Glutamatergic neuron (in vitro differentiated cells): ENCODE measurements around the gene KRTAP10-1. TPM values are rescaled to one million over a fixed set of nuclear protein-coding genes. Genes with fewer than 3 reads are reported as not detected.
A peak's percentile ranks its signal among the peaks of the same experiment; 100 is the strongest.
"Not testable (repeated sequence)": the region's sequence is repeated elsewhere in the genome, so short reads cannot be mapped to it uniquely, and the experiment has no call there.

Experiments
- DNase-seq: peaks from one replicate; pipeline ENCODE4 v3.0.0; 2022
- H3K27ac Mint-ChIP-seq: one replicate; pipeline ENCODE4 v1.8.0; 2020; ENCODE audit warnings: mild to moderate bottlenecking, mixed read lengths, inconsistent platforms; ENCODE audit not compliant: unreplicated experiment
- H3K27me3 Mint-ChIP-seq: one replicate; pipeline ENCODE4 v1.8.0; 2020; ENCODE audit warnings: mild to moderate bottlenecking, moderate library complexity, mixed read lengths, inconsistent platforms; ENCODE audit not compliant: unreplicated experiment
- H3K36me3 Mint-ChIP-seq: one replicate; pipeline ENCODE4 v1.8.0; 2020; ENCODE audit warnings: mild to moderate bottlenecking, mixed read lengths, inconsistent platforms; ENCODE audit not compliant: unreplicated experiment
- H3K4me1 Mint-ChIP-seq: one replicate; pipeline ENCODE4 v1.8.0; 2020; ENCODE audit warnings: mild to moderate bottlenecking, low read depth, mixed read lengths, inconsistent platforms; ENCODE audit not compliant: unreplicated experiment
- H3K4me3 Mint-ChIP-seq: one replicate; pipeline ENCODE4 v1.8.0; 2020; ENCODE audit warnings: mild to moderate bottlenecking, mixed read lengths, inconsistent platforms; ENCODE audit not compliant: unreplicated experiment
- H3K9me3 Mint-ChIP-seq: one replicate; pipeline ENCODE4 v1.8.0; 2020; ENCODE audit warnings: mild to moderate bottlenecking, moderate library complexity, mixed read lengths, inconsistent platforms; ENCODE audit not compliant: unreplicated experiment
- total RNA-seq: library from RNA; stranded (reverse); fragmentation: NEBNext Ultra II Directional; extraction: Animal tissue kit (Norgen Biotek cat#: 25700); gene quantifications from one replicate; pipeline ENCODE4 v1.2.1, GENCODE V29; 2021; ENCODE audit not compliant: unreplicated experiment
- TF ChIP-seq, protein P1 (sequence below): fragments of 200-600 bp; sonication (generic); IDR thresholded peaks from one replicate; pipeline ENCODE4 v1.5.0; 2021; ENCODE audit not compliant: partially characterized antibody, unreplicated experiment

The KRTAP10-1 gene
- total RNA-seq, 1 donor from 2014 or later, result not detected

- H3K27ac Mint-ChIP-seq, result peak overlapping the region; percentile 86
- peaks cover 16% of the 10 kb centered on the region for H3K4me1 Mint-ChIP-seq
- H3K9me3 Mint-ChIP-seq, result peaks cover 22% of the 10 kb centered on the region
- H3K4me3 Mint-ChIP-seq, result peak overlapping the region; percentile 47
- H3K27me3 Mint-ChIP-seq, result peaks cover 19% of the 10 kb centered on the region
- TF ChIP-seq, protein P1, sequence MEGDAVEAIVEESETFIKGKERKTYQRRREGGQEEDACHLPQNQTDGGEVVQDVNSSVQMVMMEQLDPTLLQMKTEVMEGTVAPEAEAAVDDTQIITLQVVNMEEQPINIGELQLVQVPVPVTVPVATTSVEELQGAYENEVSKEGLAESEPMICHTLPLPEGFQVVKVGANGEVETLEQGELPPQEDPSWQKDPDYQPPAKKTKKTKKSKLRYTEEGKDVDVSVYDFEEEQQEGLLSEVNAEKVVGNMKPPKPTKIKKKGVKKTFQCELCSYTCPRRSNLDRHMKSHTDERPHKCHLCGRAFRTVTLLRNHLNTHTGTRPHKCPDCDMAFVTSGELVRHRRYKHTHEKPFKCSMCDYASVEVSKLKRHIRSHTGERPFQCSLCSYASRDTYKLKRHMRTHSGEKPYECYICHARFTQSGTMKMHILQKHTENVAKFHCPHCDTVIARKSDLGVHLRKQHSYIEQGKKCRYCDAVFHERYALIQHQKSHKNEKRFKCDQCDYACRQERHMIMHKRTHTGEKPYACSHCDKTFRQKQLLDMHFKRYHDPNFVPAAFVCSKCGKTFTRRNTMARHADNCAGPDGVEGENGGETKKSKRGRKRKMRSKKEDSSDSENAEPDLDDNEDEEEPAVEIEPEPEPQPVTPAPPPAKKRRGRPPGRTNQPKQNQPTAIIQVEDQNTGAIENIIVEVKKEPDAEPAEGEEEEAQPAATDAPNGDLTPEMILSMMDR, result no peak
- peaks cover 10% of the 10 kb centered on the region for H3K36me3 Mint-ChIP-seq
- DNase-seq, result no peak
Observed at GRCh38 chr21:44550807-44551206, 10.8 kb upstream of the KRTAP10-1 start.

DNA sequence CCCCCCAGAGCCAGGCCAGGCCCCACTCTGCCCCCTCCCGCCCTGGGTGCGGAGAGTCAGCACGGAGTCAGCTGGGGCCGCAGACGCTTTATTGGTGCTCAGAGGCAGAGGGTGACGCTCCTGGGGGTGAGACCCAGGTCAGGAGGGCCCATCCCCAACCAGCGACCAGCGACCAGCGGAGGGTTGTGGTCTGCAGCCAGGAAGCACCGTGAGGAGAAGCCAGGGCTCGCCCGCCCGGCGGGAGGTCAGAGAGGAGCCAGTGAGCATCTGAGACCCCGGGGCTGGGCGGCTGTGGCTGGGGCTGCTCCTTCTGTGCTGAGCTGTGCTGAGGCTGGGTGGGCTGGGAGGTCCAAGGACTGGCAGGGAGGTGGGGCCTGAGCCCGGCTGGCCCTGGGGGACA is 10.3 kb upstream of the KRTAP10-1 start:
- peaks cover 10% of the 10 kb centered on the region for H3K36me3 Mint-ChIP-seq
- H3K9me3 Mint-ChIP-seq, result peaks cover 22% of the 10 kb centered on the region
- DNase-seq, result peak; percentile 50
- peaks cover 16% of the 10 kb centered on the region for H3K4me1 Mint-ChIP-seq
- H3K27ac Mint-ChIP-seq, result peak overlapping the region; percentile 86
- peaks cover 19% of the 10 kb centered on the region for H3K27me3 Mint-ChIP-seq
- H3K4me3 Mint-ChIP-seq, result not testable (repeated sequence)

GRCh38 chr21:44549525-44550211 is 9.7 kb upstream of the KRTAP10-1 start:
- TF ChIP-seq, protein P1, result no peak
- Mint-ChIP-seq H3K4me1 (peaks cover 16% of the 10 kb centered on the region), H3K9me3 (peaks cover 21% of the 10 kb centered on the region), H3K4me3 (peak overlapping the region; percentile 31), H3K27ac (peak overlapping the region; percentile 52), H3K36me3 (peaks cover 10% of the 10 kb centered on the region), H3K27me3 (peaks cover 19% of the 10 kb centered on the region)
- peak; percentile 61 for DNase-seq

DNA sequence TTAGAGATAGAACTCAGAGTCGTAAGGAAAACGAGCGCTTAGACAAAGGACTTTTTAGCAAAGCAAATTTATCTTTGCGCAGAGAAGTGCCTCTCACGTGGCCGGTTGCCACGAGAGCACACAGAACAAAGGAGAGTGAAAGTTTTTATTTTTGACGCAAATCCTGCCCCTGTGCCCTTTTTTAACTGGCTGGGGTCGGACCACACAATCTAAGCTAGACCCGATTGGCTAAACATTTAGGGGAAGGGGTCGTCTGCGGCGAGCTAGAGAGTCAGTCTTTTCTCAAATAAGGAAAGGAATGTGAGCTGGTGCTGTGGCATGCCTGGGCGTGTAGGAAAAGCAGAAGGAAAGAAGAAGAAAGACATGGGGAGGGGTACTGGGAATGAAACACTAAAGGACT is 8.9 kb upstream of the KRTAP10-1 start:
- peak overlapping the region; percentile 53 for H3K4me3 Mint-ChIP-seq
- H3K36me3 Mint-ChIP-seq, result peaks cover 10% of the 10 kb centered on the region
- DNase-seq, result no peak
- peaks cover 21% of the 10 kb centered on the region for H3K9me3 Mint-ChIP-seq
- peak overlapping the region; percentile 52 for H3K27ac Mint-ChIP-seq
- TF ChIP-seq, protein P1, result no peak
- peaks cover 16% of the 10 kb centered on the region for H3K4me1 Mint-ChIP-seq
- H3K27me3 Mint-ChIP-seq, result peaks cover 19% of the 10 kb centered on the region

GRCh38 chr21:44548381-44548780 is 8.4 kb upstream of the KRTAP10-1 start:
- Mint-ChIP-seq H3K27me3 (peaks cover 19% of the 10 kb centered on the region), H3K4me3 (no peak overlapping the region), H3K4me1 (peaks cover 16% of the 10 kb centered on the region), H3K9me3 (peaks cover 21% of the 10 kb centered on the region), H3K27ac (peak overlapping the region; percentile 52), H3K36me3 (peaks cover 10% of the 10 kb centered on the region)
- DNase-seq, result no peak
- TF ChIP-seq, protein P1, result no peak
